Panc1 (cell line): ENCODE measurements around the gene DRP2. TPM values are rescaled to one million over a fixed set of nuclear protein-coding genes. Genes with fewer than 3 reads are reported as not detected.
A peak's percentile ranks its signal among the peaks of the same experiment; 100 is the strongest.

Source experiments
- ATAC-seq: fragments of 200-7000 bp; cut with Tn5 transposase; 2 replicates; pipeline ENCODE4 v1.9.1; 2020; ENCODE audit warnings: mild to moderate bottlenecking, moderate library complexity
- BruUV-seq: library from RNA; stranded (reverse); fragments of 400-500 nt; replicated peaks from 2 replicates; lab custom pipeline; 2021; lab: Mats Ljungman, UMichigan
- CTCF ChIA-PET: fragments of 300-600 bp; sonication (Branson Sonifier 250); formaldehyde crosslinking; loops from one replicate; lab custom pipeline; 2022; ENCODE audit warnings: antibody characterized with exemption; lab: Charles Lee
- POLR2A ChIA-PET: fragments of 300-600 bp; sonication (Branson Sonifier 250); formaldehyde crosslinking; loops from one replicate; lab custom pipeline; 2022; ENCODE audit warnings: antibody characterized with exemption; lab: Charles Lee
- DNase-seq: peaks from one replicate; pipeline ENCODE4 v3.0.0-alpha.2; 2010; ENCODE audit warnings: low read depth, low spot score
- H3K27ac ChIP-seq: 2 replicates; pipeline ENCODE4 v1.5.1; 2011; ENCODE audit warnings: mild to moderate bottlenecking, low read length, inconsistent platforms
- H3K27me3 ChIP-seq: fragments of 200-500 bp; sonication (Bioruptor generic); 2 replicates; pipeline ENCODE4 v1.6.0; 2014; ENCODE audit warnings: low read length, inconsistent platforms; ENCODE audit not compliant: control insufficient read depth, insufficient read depth
- H3K36me3 ChIP-seq: fragments of 200-500 bp; sonication (Bioruptor generic); 2 replicates; pipeline ENCODE4 v1.5.1; 2014; ENCODE audit warnings: inconsistent platforms, mild to moderate bottlenecking, low read length, moderate library complexity; ENCODE audit not compliant: control insufficient read depth, insufficient read depth
- H3K4me1 ChIP-seq: 2 replicates; pipeline ENCODE4 v1.5.1; 2011; ENCODE audit warnings: inconsistent platforms, mild to moderate bottlenecking, low read length, moderate library complexity; ENCODE audit not compliant: control insufficient read depth, insufficient read depth
- H3K4me3 ChIP-seq, 2 experiments: 2 replicates each; pipeline ENCODE4 v1.5.1; 2011 to 2012; ENCODE audit warnings: low read depth in 2 of 2, low read length in 2 of 2, mild to moderate bottlenecking in 2 of 2, inconsistent platforms in 1 of 2, moderate library complexity in 1 of 2
- H3K9me3 ChIP-seq: fragments of 200-500 bp; sonication (Bioruptor generic); 2 replicates; pipeline ENCODE4 v1.5.1; 2014; ENCODE audit warnings: low read depth, mild to moderate bottlenecking, inconsistent platforms, low read length, moderate library complexity; ENCODE audit not compliant: control insufficient read depth, insufficient read depth
- POLR2AphosphoS5 ChIP-seq: IDR thresholded peaks from 2 replicates; pipeline ENCODE4 v1.6.1; 2012; ENCODE audit warnings: mild to moderate bottlenecking, low read depth, low read length, moderate library complexity
- SIN3A ChIP-seq: IDR thresholded peaks from 2 replicates; pipeline ENCODE4 v1.6.1; 2012; ENCODE audit warnings: low read depth, mild to moderate bottlenecking, low read length, moderate library complexity, borderline replicate concordance; ENCODE audit not compliant: insufficient read depth
- TCF7L2 ChIP-seq: IDR thresholded peaks from 2 replicates; pipeline ENCODE4 v1.6.1; 2011; ENCODE audit warnings: mild to moderate bottlenecking, low read depth, low read length, inconsistent platforms
- in situ Hi-C: cut with HindIII; loops from 2 replicates; pipeline ENCODE4 v1.10.0; 2016; ENCODE audit warnings: low sequenced_read_pairs, low pct_unique_long_range_greater_than_20kb
- intact Hi-C: fragments of 100-400 bp; cut with micrococcal nuclease; formaldehyde crosslinking; loops from one replicate; pipeline ENCODE4 v1.10.0; 2022; ENCODE audit not compliant: unreplicated experiment
- total RNA-seq: library from RNA; stranded (reverse); gene quantifications from one replicate; pipeline ENCODE4 v1.2.1, GENCODE V29; 2021; ENCODE audit not compliant: unreplicated experiment
- TF ChIP-seq, protein P1 (sequence below), 2 experiments: IDR thresholded peaks; 2 replicates each; pipeline ENCODE4 v1.6.1; 2011 to 2012; ENCODE audit warnings: low read depth in 2 of 2, control low read depth in 1 of 2, low read length in 1 of 2, mild to moderate bottlenecking in 1 of 2, moderate library complexity in 1 of 2; ENCODE audit not compliant: insufficient read depth in 1 of 2
- TF ChIP-seq, protein P2 (sequence below): fragments of 450-650 bp; IDR thresholded peaks from 2 replicates; pipeline ENCODE4 v1.5.1; 2017; ENCODE audit warnings: mild to moderate bottlenecking

DRP2 gene
- total RNA-seq, 1 experiment from 2014 or later = 0.15 TPM

DNA sequence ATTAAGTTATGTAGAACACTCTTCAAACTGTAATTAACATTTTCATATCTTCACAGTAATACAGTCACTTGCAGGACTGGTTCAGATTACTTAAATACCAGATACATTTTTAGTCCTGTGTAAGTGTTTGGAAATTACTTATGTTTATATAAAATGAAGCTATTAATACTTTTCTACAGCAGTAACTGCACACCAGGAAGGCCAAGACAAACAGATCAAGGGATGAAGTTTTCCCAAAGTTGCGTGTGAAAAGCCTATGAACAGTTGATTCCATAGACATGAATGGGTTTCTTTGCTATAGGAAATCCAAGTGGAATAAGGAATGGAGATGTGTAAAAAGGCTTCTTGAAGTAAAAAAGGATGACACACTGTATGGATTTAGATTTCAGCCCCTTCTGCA is 28.9 kb upstream of the DRP2 start:
- intact Hi-C loops = no loop called here
- CTCF ChIA-PET = no interaction called here
- TF ChIP-seq, protein P1, sequence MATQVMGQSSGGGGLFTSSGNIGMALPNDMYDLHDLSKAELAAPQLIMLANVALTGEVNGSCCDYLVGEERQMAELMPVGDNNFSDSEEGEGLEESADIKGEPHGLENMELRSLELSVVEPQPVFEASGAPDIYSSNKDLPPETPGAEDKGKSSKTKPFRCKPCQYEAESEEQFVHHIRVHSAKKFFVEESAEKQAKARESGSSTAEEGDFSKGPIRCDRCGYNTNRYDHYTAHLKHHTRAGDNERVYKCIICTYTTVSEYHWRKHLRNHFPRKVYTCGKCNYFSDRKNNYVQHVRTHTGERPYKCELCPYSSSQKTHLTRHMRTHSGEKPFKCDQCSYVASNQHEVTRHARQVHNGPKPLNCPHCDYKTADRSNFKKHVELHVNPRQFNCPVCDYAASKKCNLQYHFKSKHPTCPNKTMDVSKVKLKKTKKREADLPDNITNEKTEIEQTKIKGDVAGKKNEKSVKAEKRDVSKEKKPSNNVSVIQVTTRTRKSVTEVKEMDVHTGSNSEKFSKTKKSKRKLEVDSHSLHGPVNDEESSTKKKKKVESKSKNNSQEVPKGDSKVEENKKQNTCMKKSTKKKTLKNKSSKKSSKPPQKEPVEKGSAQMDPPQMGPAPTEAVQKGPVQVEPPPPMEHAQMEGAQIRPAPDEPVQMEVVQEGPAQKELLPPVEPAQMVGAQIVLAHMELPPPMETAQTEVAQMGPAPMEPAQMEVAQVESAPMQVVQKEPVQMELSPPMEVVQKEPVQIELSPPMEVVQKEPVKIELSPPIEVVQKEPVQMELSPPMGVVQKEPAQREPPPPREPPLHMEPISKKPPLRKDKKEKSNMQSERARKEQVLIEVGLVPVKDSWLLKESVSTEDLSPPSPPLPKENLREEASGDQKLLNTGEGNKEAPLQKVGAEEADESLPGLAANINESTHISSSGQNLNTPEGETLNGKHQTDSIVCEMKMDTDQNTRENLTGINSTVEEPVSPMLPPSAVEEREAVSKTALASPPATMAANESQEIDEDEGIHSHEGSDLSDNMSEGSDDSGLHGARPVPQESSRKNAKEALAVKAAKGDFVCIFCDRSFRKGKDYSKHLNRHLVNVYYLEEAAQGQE (IDR thresholded peaks at IDR 0.05; ENCODE audit: insufficient read depth in 1 of 2, low read depth in 2 of 2, low read length in 1 of 2) = no peak
- no peak for TF ChIP-seq SIN3A
- TF ChIP-seq TCF7L2 = no peak
- TF ChIP-seq, protein P2, sequence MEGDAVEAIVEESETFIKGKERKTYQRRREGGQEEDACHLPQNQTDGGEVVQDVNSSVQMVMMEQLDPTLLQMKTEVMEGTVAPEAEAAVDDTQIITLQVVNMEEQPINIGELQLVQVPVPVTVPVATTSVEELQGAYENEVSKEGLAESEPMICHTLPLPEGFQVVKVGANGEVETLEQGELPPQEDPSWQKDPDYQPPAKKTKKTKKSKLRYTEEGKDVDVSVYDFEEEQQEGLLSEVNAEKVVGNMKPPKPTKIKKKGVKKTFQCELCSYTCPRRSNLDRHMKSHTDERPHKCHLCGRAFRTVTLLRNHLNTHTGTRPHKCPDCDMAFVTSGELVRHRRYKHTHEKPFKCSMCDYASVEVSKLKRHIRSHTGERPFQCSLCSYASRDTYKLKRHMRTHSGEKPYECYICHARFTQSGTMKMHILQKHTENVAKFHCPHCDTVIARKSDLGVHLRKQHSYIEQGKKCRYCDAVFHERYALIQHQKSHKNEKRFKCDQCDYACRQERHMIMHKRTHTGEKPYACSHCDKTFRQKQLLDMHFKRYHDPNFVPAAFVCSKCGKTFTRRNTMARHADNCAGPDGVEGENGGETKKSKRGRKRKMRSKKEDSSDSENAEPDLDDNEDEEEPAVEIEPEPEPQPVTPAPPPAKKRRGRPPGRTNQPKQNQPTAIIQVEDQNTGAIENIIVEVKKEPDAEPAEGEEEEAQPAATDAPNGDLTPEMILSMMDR = no peak
- TF ChIP-seq POLR2AphosphoS5 = no peak
- POLR2A ChIA-PET = no interaction called here
- DNase-seq (no peak), ATAC-seq (no peak)
- in situ Hi-C loops = no loop called here
- Histone ChIP-seq H3K27ac (no peak overlapping the region), H3K4me3 (no peak overlapping the region), H3K36me3 (no peaks in the 10 kb centered on the region), H3K9me3 (no peaks in the 10 kb centered on the region), H3K4me1 (0 out of 2 replicates have a peak, but pooled peaks cover 2% of the 10 kb centered on the region), H3K27me3 (peaks cover 2% of the 10 kb centered on the region)
- no TSS peak for BruUV-seq

GRCh38 chrX:101191217-101191750 is 28.3 kb upstream of the DRP2 start:
- no peak overlapping the region for H3K27ac ChIP-seq
- H3K9me3 ChIP-seq = no peaks in the 10 kb centered on the region
- ChIA-PET CTCF (no interaction called here), POLR2A (no interaction called here)
- H3K27me3 ChIP-seq = peaks cover 2% of the 10 kb centered on the region
- H3K4me3 ChIP-seq = no peak overlapping the region
- in situ Hi-C loops (no loop called here), intact Hi-C loops (no loop called here)
- BruUV-seq = no TSS peak
- H3K36me3 ChIP-seq = no peaks in the 10 kb centered on the region
- no peak for DNase-seq
- no peak for TF ChIP-seq TCF7L2
- TF ChIP-seq, protein P1 (IDR thresholded peaks at IDR 0.05; ENCODE audit: insufficient read depth in 1 of 2, low read depth in 2 of 2, low read length in 1 of 2) = no peak
- TF ChIP-seq, protein P2 = no peak
- TF ChIP-seq SIN3A = no peak
- no peak for TF ChIP-seq POLR2AphosphoS5
- 0 out of 2 replicates have a peak, but pooled peaks cover 4% of the 10 kb centered on the region for H3K4me1 ChIP-seq
- ATAC-seq = peak; percentile 62; the same call in 1 of the 2 replicates
